ENCODE data around the gene TMEM247. TPM values are rescaled to one million over a fixed set of nuclear protein-coding genes. Genes with fewer than 3 reads are reported as not detected.

The TMEM247 gene
- total RNA-seq, 1 experiment from 2014 or later, result not detected

- Histone ChIP-seq H3K79me2 (ENCODE audit: low read length) (no peaks in the 10 kb centered on the region), H3K27me3 (ENCODE audit: low read length) (no peaks in the 10 kb centered on the region), H3K9ac (ENCODE audit: low read length) (no peak overlapping the region), H4K20me1 (ENCODE audit: low read length) (no peaks in the 10 kb centered on the region), H3K4me3 (ENCODE audit: low read length) (no peak overlapping the region; the same call in 1 of the 2 replicates), H3K36me3 (ENCODE audit: low read depth, low read length) (no peaks in the 10 kb centered on the region), H2AFZ (ENCODE audit: low read length) (no peak overlapping the region), H3K27ac (ENCODE audit: low read length) (no peak overlapping the region), H3F3A (ENCODE audit: low read length, unreplicated experiment) (no peaks in the 10 kb centered on the region), H3K9me2 (replicated peaks; ENCODE audit: low read length) (no peaks in the 10 kb centered on the region), H3K9me3 (ENCODE audit: low read length) (no peaks in the 10 kb centered on the region), H3K4me1 (ENCODE audit: insufficient read depth, low read length) (peaks cover 7% of the 10 kb centered on the region), H3K4me2 (ENCODE audit: low read length) (peak overlapping the region; percentile 89; the same call in 1 of the 2 replicates)
- DNase-seq, result no peak
- no peak for ATAC-seq
- POLR2A ChIA-PET (ENCODE audit: unreplicated experiment), result no interaction called here
- intact Hi-C loops (cut with micrococcal nuclease), result no loop called here
- CTCF ChIA-PET, result no interaction called here
- TF ChIP-seq CTCF (conservative IDR thresholded peaks at IDR 0.05; ENCODE audit: low read depth, low read length), result no peak
- TF ChIP-seq EZH2 (IDR thresholded peaks at IDR 0.05; ENCODE audit: low read length, unreplicated experiment), result no peak
- no peak for TF ChIP-seq EZH2phosphoT487 (IDR thresholded peaks at IDR 0.05; ENCODE audit: borderline replicate concordance, low read length)
- BruUV-seq (replicated peaks), result no TSS peak
Measured at GRCh38 chr2:46500801-46501200, 21.4 kb downstream of the TMEM247 start.

- no peak overlapping the region for H3K4me2 ChIP-seq (ENCODE audit: low read length)
- CTCF ChIA-PET, result no interaction called here
Measured at GRCh38 chr2:46502291-46502885, 23.0 kb downstream of the TMEM247 start.

More at GRCh38 chr2:46502291-46502885, 23.0 kb downstream of the TMEM247 start:
- H3F3A ChIP-seq (ENCODE audit: low read length, unreplicated experiment), result no peaks in the 10 kb centered on the region
- ATAC-seq (no peak), DNase-seq (no peak)
- H3K36me3 ChIP-seq (ENCODE audit: low read depth, low read length), result no peaks in the 10 kb centered on the region
- H3K4me3 ChIP-seq (ENCODE audit: low read length), result no peak overlapping the region
- H3K9me2 ChIP-seq (replicated peaks; ENCODE audit: low read length), result no peaks in the 10 kb centered on the region
- no peaks in the 10 kb centered on the region for H3K27me3 ChIP-seq (ENCODE audit: low read length)
- no TSS peak for BruUV-seq (replicated peaks)
- TF ChIP-seq EZH2 (IDR thresholded peaks at IDR 0.05; ENCODE audit: low read length, unreplicated experiment) (no peak), EZH2phosphoT487 (IDR thresholded peaks at IDR 0.05; ENCODE audit: borderline replicate concordance, low read length) (no peak), CTCF (conservative IDR thresholded peaks at IDR 0.05; ENCODE audit: low read depth, low read length) (no peak)
- H3K9ac ChIP-seq (ENCODE audit: low read length), result no peak overlapping the region
- H3K79me2 ChIP-seq (ENCODE audit: low read length), result no peaks in the 10 kb centered on the region
- no peak overlapping the region for H3K27ac ChIP-seq (ENCODE audit: low read length)
- no peaks in the 10 kb centered on the region for H3K9me3 ChIP-seq (ENCODE audit: low read length)
- no peak overlapping the region for H2AFZ ChIP-seq (ENCODE audit: low read length)
- H4K20me1 ChIP-seq (ENCODE audit: low read length), result no peaks in the 10 kb centered on the region
- H3K4me1 ChIP-seq (ENCODE audit: insufficient read depth, low read length), result peaks cover 7% of the 10 kb centered on the region
- POLR2A ChIA-PET (ENCODE audit: unreplicated experiment), result no interaction called here
- intact Hi-C loops (cut with micrococcal nuclease), result no loop called here

Measured in PC-3 (cell line).